Trophoblast cell (in vitro differentiated cells and primary cell): ENCODE measurements around the gene PMEPA1.

Source experiments
- DNase-seq, 2 donors: peaks; one replicate each; pipeline ENCODE4 v3.0.0-alpha.2; 2016
- H2AFZ ChIP-seq: 2 replicates; pipeline ENCODE4 v1.6.1; 2013; ENCODE audit warnings: low read length, moderate library complexity, mild to moderate bottlenecking; ENCODE audit not compliant: insufficient read depth, poor library complexity
- H2AK5ac ChIP-seq: 2 replicates; pipeline ENCODE4 v1.6.1; 2013; ENCODE audit warnings: mild to moderate bottlenecking, low read length
- H2BK120ac ChIP-seq: 2 replicates; pipeline ENCODE4 v1.6.1; 2013; ENCODE audit warnings: low read length, mild to moderate bottlenecking, moderate library complexity; ENCODE audit not compliant: insufficient read depth, poor library complexity
- H2BK12ac ChIP-seq: 2 replicates; pipeline ENCODE4 v1.6.1; 2013; ENCODE audit warnings: mild to moderate bottlenecking, low read length, moderate library complexity
- H2BK5ac ChIP-seq: 2 replicates; pipeline ENCODE4 v1.6.1; 2013; ENCODE audit warnings: low read length, low read depth, moderate library complexity, mild to moderate bottlenecking; ENCODE audit not compliant: poor library complexity
- H3K14ac ChIP-seq: 2 replicates; pipeline ENCODE4 v1.6.1; 2013; ENCODE audit warnings: mild to moderate bottlenecking, low read length
- H3K18ac ChIP-seq: 2 replicates; pipeline ENCODE4 v1.6.1; 2013; ENCODE audit warnings: mild to moderate bottlenecking, low read length
- H3K23ac ChIP-seq: 2 replicates; pipeline ENCODE4 v1.6.1; 2013; ENCODE audit warnings: low read length
- H3K27ac ChIP-seq: 2 replicates; pipeline ENCODE4 v1.5.1; 2013; ENCODE audit warnings: low read depth, mild to moderate bottlenecking, inconsistent platforms, low read length, moderate library complexity
- H3K27me3 ChIP-seq: 2 replicates; pipeline ENCODE4 v1.6.1; 2013; ENCODE audit warnings: inconsistent platforms, mild to moderate bottlenecking, low read length, moderate library complexity; ENCODE audit not compliant: insufficient read depth
- H3K36me3 ChIP-seq, 2 experiments: 1 replicate in 1 of 2; 2 replicates in 1 of 2; pipeline ENCODE4 v1.6.1; 2013; ENCODE audit warnings: low read length in 2 of 2, mild to moderate bottlenecking in 2 of 2, moderate library complexity in 1 of 2; ENCODE audit not compliant: insufficient read depth in 2 of 2, control insufficient read depth in 1 of 2
- H3K4ac ChIP-seq: 2 replicates; pipeline ENCODE4 v1.6.1; 2013; ENCODE audit warnings: low read depth, mild to moderate bottlenecking, low read length, moderate library complexity
- H3K4me1 ChIP-seq, 2 experiments: 1 replicate in 1 of 2; 2 replicates in 1 of 2; pipeline ENCODE4 v1.6.1; 2013; ENCODE audit warnings: low read length in 2 of 2, mild to moderate bottlenecking in 2 of 2, moderate library complexity in 1 of 2; ENCODE audit not compliant: insufficient read depth in 2 of 2, control insufficient read depth in 1 of 2
- H3K4me2 ChIP-seq: 2 replicates; pipeline ENCODE4 v1.6.1; 2013; ENCODE audit warnings: inconsistent platforms, mild to moderate bottlenecking, low read length, moderate library complexity
- H3K4me3 ChIP-seq: 2 replicates; pipeline ENCODE4 v1.5.1; 2013; ENCODE audit warnings: mild to moderate bottlenecking, low read depth, low read length, inconsistent platforms
- H3K79me1 ChIP-seq: one replicate; pipeline ENCODE4 v1.6.1; 2013; ENCODE audit warnings: low read length
- H3K79me2 ChIP-seq: 2 replicates; pipeline ENCODE4 v1.6.1; 2013; ENCODE audit warnings: low read length, mild to moderate bottlenecking; ENCODE audit not compliant: control insufficient read depth, insufficient read depth, poor library complexity
- H3K9ac ChIP-seq: 2 replicates; pipeline ENCODE4 v1.6.1; 2013; ENCODE audit warnings: mild to moderate bottlenecking, low read length
- H3K9me3 ChIP-seq: 2 replicates; pipeline ENCODE4 v1.6.1; 2013; ENCODE audit warnings: low read depth, mild to moderate bottlenecking, control low read depth, inconsistent platforms, low read length; ENCODE audit not compliant: insufficient read depth
- H4K12ac ChIP-seq: 2 replicates; pipeline ENCODE4 v1.6.1; 2013; ENCODE audit warnings: low read depth, mild to moderate bottlenecking, low read length, moderate library complexity
- H4K8ac ChIP-seq: 2 replicates; pipeline ENCODE4 v1.6.1; 2013; ENCODE audit warnings: low read depth, mild to moderate bottlenecking, low read length, moderate library complexity
- H4K91ac ChIP-seq: one replicate; pipeline ENCODE4 v1.6.1; 2013; ENCODE audit warnings: low read depth, mild to moderate bottlenecking, low read length, moderate library complexity
- WGBS: extraction: QIAGEN DNeasy Blood & Tissue Kit; methylation state at CpG from one replicate; pipeline ENCODE4 v1.1.7; 2013; ENCODE audit warnings: missing lambda C conversion rate; ENCODE audit not compliant: insufficient read length, insufficient coverage; ENCODE audit errors: extremely low coverage; 5-methylcytosine and 5-hydroxymethylcytosine counted together

The PMEPA1 gene

DNA sequence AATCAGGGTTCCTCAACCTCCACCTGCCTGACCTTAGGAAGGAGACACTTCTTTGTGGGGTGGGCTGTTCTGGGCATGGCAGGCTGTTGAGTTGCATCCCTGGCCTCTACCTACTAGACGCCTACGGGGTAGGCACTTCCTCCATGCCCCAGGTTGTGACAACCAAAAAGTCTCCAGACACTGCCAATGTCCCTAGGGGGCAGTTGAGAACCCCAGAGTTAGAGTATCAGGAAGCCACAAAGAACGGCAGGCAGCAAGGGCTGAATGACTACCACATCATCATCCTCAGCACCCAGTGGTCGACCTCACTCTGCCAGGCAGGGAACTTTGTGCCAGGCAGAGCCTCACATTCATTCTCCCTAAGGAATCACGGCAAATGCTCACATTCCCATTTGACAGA lies 21.5 kb downstream of the PMEPA1 start:
- H3K4me3 ChIP-seq, result no peak overlapping the region
- H3K36me3 ChIP-seq, result peaks cover 13% of the 10 kb centered on the region in 2 experiments
- H4K8ac ChIP-seq, result no peak overlapping the region
- H3K79me2 ChIP-seq, result peaks cover 33% of the 10 kb centered on the region
- no peaks in the 10 kb centered on the region for H3K27me3 ChIP-seq
- WGBS, result no CpG with 5 or more reads among the region's 5 CpGs
- H3K4me1 ChIP-seq, result peaks cover 72 to 88% of the 10 kb centered on the region in 2 experiments
- H2AK5ac ChIP-seq, result peak overlapping the region; percentile 24
- H3K9ac ChIP-seq, result no peak overlapping the region
- DNase-seq, result no peak
- H4K91ac ChIP-seq, result peak overlapping the region; percentile 41
- H2BK120ac ChIP-seq, result no peak overlapping the region
- H3K18ac ChIP-seq, result peak overlapping the region; percentile 57
- H3K23ac ChIP-seq, result no peak overlapping the region
- H3K9me3 ChIP-seq, result no peaks in the 10 kb centered on the region
- H3K79me1 ChIP-seq, result peaks cover 47% of the 10 kb centered on the region
- no peak overlapping the region for H4K12ac ChIP-seq
- H2BK5ac ChIP-seq, result no peak overlapping the region
- H2AFZ ChIP-seq, result no peak overlapping the region
- no peak overlapping the region for H3K27ac ChIP-seq
- H3K4ac ChIP-seq, result no peak overlapping the region
- H2BK12ac ChIP-seq, result peak overlapping the region; percentile 34
- H3K14ac ChIP-seq, result peak overlapping the region; percentile 36
- no peak overlapping the region for H3K4me2 ChIP-seq

DNA sequence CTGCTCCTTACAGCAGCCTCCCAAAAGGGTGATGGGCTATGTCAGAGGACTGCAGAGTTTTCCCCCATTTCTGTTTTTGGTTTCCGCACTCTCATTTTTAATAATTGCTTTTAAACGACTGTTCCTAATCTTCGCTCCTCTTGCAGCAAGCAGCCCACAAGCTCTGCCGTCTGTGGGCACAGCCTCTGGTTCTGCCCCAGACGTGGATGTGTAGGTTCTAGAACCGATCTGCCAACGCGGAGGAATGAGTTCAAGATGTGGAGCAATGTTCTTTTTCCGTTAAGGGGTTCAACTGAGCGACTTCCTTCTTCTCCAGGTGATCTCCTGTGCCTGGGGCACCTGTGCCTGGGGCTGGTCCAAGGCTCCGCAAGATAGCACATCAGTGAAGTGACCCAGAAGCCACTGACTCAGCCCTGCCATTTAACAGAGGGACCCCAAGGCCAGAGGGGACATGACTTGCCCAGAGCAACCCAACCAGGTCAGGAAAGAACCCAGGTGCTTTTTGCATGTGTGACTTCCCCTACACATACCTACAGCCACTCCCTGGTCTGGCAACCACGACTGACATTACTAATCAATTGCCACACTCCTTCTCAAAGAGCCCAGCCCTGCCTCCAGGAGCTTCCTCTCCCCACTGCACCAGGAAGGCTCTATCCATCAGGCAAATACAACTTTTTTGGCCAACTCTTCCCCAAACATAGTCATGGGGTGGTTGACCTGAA lies 22.7 kb downstream of the PMEPA1 start:
- H3K23ac ChIP-seq, result no peak overlapping the region
- peak overlapping the region; percentile 1 for H3K27ac ChIP-seq

DNA sequence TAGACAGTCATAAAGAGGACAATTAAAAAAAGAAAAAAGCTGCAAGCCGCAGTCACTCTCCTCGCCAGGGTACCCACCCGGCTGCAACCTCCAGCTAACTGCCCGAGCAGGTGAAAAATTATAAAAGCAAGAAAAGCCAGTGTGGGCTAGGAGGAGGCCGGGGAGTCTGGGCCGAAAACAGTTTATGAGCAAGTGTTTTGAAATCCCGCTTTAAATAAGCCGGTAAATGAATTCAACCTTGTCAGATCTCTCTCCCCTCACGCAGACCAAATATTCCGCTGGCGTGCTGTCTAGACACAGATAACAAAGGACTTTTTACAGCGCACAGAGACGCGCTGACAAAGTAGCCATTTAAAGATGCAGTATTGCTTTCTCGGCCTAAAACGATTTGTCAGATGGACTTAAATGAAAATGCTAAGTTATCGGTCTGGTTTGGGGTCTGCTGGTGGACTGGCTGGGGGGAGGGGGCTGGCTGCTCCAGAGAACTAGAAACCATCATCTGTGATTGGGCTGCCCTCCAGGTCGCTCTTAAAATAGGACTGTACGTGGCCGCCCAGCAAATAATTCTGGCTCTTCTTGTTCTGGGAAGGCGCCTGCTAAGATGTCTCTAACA lies 24.6 kb downstream of the PMEPA1 start:
- H3K4me3 ChIP-seq, result no peak overlapping the region
- no peak overlapping the region for H4K91ac ChIP-seq
- peak overlapping the region; percentile 15 for H3K4me2 ChIP-seq
- H3K9ac ChIP-seq, result no peak overlapping the region
- no peak overlapping the region for H2AK5ac ChIP-seq
- H4K12ac ChIP-seq, result no peak overlapping the region
- H3K4ac ChIP-seq, result no peak overlapping the region
- H3K23ac ChIP-seq, result no peak overlapping the region
- H3K79me2 ChIP-seq, result peaks cover 22% of the 10 kb centered on the region
- peaks cover 29% of the 10 kb centered on the region for H3K79me1 ChIP-seq
- DNase-seq, result peak in 1 of 2 donors; percentile 33
- no peak overlapping the region for H2BK12ac ChIP-seq
- peaks cover 2% of the 10 kb centered on the region for H3K9me3 ChIP-seq
- no peak overlapping the region for H2BK5ac ChIP-seq
- H2BK120ac ChIP-seq, result no peak overlapping the region
- H3K27ac ChIP-seq, result peak overlapping the region; percentile 51
- H3K14ac ChIP-seq, result no peak overlapping the region
- H3K4me1 ChIP-seq, result peaks cover 66 to 73% of the 10 kb centered on the region in 2 experiments
- no peaks in the 10 kb centered on the region for H3K27me3 ChIP-seq
- H2AFZ ChIP-seq, result no peak overlapping the region
- H3K36me3 ChIP-seq, result peaks cover 14 to 17% of the 10 kb centered on the region in 2 experiments
- no peak overlapping the region for H3K18ac ChIP-seq
- no CpG with 5 or more reads among the region's 21 CpGs for WGBS
- H4K8ac ChIP-seq, result no peak overlapping the region

More for the DNA sequence above, 22.7 kb downstream of the PMEPA1 start:
- no peak overlapping the region for H2AFZ ChIP-seq
- no peak overlapping the region for H4K12ac ChIP-seq
- no peak overlapping the region for H3K4me3 ChIP-seq
- H3K14ac ChIP-seq, result no peak overlapping the region
- no peak overlapping the region for H2BK120ac ChIP-seq
- H3K4me1 ChIP-seq, result peaks cover 65 to 79% of the 10 kb centered on the region in 2 experiments
- peak overlapping the region; percentile 18 for H4K91ac ChIP-seq
- H3K9ac ChIP-seq, result no peak overlapping the region
- H2BK5ac ChIP-seq, result no peak overlapping the region
- no peak overlapping the region for H2AK5ac ChIP-seq
- H3K9me3 ChIP-seq, result no peaks in the 10 kb centered on the region
- peaks cover 40% of the 10 kb centered on the region for H3K79me1 ChIP-seq
- H4K8ac ChIP-seq, result no peak overlapping the region
- no peak overlapping the region for H2BK12ac ChIP-seq
- H3K4ac ChIP-seq, result no peak overlapping the region
- no peaks in the 10 kb centered on the region for H3K27me3 ChIP-seq
- H3K18ac ChIP-seq, result no peak overlapping the region
- peak in 1 of 2 donors; percentile 67 for DNase-seq
- no CpG with 5 or more reads among the region's 12 CpGs for WGBS
- H3K36me3 ChIP-seq, result peaks cover 14 to 16% of the 10 kb centered on the region in 2 experiments
- H3K79me2 ChIP-seq, result peaks cover 29% of the 10 kb centered on the region
- no peak overlapping the region for H3K4me2 ChIP-seq

DNA sequence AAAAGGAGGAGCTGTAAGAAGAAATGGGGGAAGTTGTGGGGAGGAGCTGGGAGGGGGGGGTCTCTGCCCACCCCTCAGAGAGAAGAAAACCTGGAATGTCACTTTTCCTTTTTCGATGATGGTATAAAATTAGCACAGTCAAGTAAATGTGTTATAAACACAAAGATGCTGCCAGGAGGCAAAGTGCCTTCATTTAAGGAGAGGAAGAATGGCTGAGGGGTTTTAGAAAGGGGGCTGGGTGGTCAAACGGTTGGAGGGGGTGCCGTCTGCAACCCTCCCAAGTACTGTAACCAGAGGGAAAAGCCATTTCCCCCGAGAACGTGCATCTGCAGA lies 25.0 kb downstream of the PMEPA1 start:
- H4K12ac ChIP-seq, result no peak overlapping the region
- no peak overlapping the region for H3K18ac ChIP-seq
- H3K79me1 ChIP-seq, result peaks cover 25% of the 10 kb centered on the region
- H3K4ac ChIP-seq, result no peak overlapping the region
- peak overlapping the region; percentile 14 for H3K27ac ChIP-seq
- H3K4me2 ChIP-seq, result peak overlapping the region; percentile 6
- peaks cover 2% of the 10 kb centered on the region for H3K9me3 ChIP-seq
- H3K36me3 ChIP-seq, result peaks cover 10 to 16% of the 10 kb centered on the region in 2 experiments
- peaks cover 20% of the 10 kb centered on the region for H3K79me2 ChIP-seq
- H2BK5ac ChIP-seq, result no peak overlapping the region
- no peak overlapping the region for H3K23ac ChIP-seq
- no peak overlapping the region for H2BK12ac ChIP-seq
- DNase-seq, result no peak
- no peak overlapping the region for H4K91ac ChIP-seq
- H2AFZ ChIP-seq, result no peak overlapping the region
- no peak overlapping the region for H3K9ac ChIP-seq
- H2BK120ac ChIP-seq, result no peak overlapping the region
- no peak overlapping the region for H3K14ac ChIP-seq
- H3K4me1 ChIP-seq, result peaks cover 67 to 70% of the 10 kb centered on the region in 2 experiments
- H3K4me3 ChIP-seq, result no peak overlapping the region
- H2AK5ac ChIP-seq, result no peak overlapping the region
- no peak overlapping the region for H4K8ac ChIP-seq
- no peaks in the 10 kb centered on the region for H3K27me3 ChIP-seq
- no CpG with 5 or more reads among the region's 5 CpGs for WGBS
